AG08395 (cell line): ENCODE measurements around the gene EDIL3.
"Not testable (repeated sequence)": the region's sequence is repeated elsewhere in the genome, so short reads cannot be mapped to it uniquely, and the experiment has no call there.

ENCODE experiments used
- DNase-seq: peaks from one replicate; pipeline ENCODE4 v3.0.0; 2012; ENCODE audit warnings: mixed read lengths, low spot score

Gene EDIL3

GRCh38 chr5:84059672-84060071, 325.0 kb downstream of the EDIL3 start:
- DNase-seq = no peak

- no peak for DNase-seq
These were observed 326.1 kb downstream of the EDIL3 start for GRCh38 chr5:84058561-84058960.

- no peak for DNase-seq
These were observed 327.5 kb downstream of the EDIL3 start for GRCh38 chr5:84057211-84057610.

GRCh38 chr5:84045964-84046363, 338.7 kb downstream of the EDIL3 start:
- no peak for DNase-seq

DNA sequence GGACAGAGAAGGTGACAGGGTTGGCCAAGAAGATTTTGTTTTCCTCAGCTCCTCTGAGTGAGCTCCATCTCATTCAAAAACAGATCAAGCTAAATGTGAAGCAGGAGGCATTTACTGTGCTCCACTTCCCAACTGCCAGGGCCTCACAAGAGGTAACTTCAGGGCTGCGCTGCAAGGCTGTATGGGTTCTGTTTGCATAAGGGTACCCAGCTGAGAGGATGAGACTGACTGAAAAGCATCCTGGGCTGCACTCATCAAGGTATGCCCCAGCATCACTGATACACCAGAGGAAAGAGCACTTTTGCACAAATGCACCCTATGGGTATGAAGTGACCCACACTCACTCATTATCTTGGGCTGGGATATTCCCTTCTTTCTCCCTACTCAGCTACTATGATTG, 347.8 kb downstream of the EDIL3 start:
- no peak for DNase-seq

DNA sequence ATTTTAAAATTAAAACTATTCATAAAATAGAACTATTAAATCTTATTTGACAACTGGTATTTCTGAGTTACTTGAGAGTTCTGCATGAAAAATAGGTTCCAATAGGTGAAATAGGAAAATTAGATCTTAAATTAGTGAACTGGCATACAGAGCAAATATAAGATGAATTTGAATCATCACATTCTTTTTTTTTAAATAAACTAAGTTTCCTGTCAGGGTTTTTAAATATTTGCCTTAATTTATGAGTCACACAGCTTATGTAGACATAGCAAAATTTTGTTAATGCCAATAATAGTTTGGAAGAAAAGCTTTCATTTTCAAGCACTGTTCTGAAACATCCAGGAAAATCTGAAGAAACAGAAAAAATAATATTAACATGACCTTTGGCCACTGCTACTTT, 352.4 kb downstream of the EDIL3 start:
- DNase-seq = no peak

- no peak for DNase-seq
These were observed 356.6 kb downstream of the EDIL3 start for GRCh38 chr5:84028093-84028492.

GRCh38 chr5:84018521-84018920, 366.2 kb downstream of the EDIL3 start:
- DNase-seq = not testable (repeated sequence)

DNA sequence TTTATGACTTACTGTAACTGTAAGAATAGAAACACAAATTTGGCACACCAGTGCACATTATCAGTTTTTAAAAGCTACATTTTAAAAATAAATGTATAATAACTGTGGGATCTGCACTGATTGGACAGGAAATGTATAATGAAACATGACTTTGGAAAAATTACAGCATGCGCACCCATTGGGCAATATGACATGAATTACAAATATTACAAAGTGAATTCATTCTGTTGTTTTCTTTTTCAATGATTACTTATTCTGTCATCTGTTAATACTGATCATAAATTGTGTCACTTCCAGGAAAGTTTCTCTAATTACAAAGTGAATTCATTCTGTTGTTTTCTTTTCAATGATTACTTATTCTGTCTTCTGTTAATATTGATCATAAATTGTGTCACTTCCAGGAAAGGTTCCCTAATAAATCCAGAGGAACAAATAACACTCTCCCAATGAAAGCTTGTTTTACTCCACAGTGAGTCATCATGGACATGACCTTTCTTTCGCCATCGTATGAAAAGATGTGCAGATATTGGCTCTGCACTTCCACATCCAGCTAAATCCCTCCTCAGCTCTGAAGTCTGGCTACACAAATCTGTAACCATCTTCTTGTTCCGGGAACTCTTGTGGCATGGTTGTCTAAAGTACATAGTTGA, 367.0 kb downstream of the EDIL3 start:
- DNase-seq = no peak

DNA sequence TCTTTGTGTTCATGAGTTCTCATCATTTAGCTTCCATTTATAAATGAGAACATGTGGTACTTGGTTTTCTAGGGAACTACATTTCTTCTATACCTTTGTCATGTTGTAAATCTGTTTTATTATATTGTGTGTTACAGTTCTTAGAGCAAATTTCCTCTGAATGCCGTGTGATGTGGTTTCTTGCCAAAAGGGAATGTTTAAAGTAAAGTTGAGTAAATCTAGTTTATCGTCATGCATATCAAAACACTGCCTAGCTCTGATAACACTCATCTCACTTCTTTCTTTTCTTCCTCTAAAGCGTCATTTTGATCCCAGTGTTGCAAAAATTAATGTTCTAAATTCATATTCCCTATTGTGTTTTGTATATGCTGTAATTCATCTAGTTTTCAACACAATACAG, 368.6 kb downstream of the EDIL3 start:
- no peak for DNase-seq

GRCh38 chr5:84014966-84015365, 369.7 kb downstream of the EDIL3 start:
- DNase-seq = no peak

DNA sequence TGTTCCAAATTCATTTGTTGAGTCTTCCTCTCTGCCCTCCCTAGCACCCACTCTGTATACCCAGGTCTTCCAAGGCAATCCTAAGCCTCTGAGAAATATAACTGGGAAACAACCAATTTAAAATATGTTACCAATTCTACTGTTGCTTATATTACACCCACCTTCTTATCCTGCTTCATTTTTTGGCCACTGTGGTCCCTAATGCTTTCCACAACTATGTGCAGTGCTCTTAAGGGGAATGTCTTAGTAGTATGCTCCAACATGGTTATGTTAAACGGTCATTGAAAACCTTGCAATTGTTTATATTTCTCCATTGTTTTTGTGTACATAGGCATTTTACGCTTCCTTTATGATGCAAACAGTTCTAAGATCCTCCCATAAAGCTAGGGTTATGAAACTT, 390.9 kb downstream of the EDIL3 start:
- no peak for DNase-seq

GRCh38 chr5:83991566-83992224, 393.0 kb downstream of the EDIL3 start:
- no peak for DNase-seq

GRCh38 chr5:83988293-83988685, 396.4 kb downstream of the EDIL3 start:
- DNase-seq = no peak

- no peak for DNase-seq
These were observed 397.0 kb downstream of the EDIL3 start for GRCh38 chr5:83987513-83988292.

DNA sequence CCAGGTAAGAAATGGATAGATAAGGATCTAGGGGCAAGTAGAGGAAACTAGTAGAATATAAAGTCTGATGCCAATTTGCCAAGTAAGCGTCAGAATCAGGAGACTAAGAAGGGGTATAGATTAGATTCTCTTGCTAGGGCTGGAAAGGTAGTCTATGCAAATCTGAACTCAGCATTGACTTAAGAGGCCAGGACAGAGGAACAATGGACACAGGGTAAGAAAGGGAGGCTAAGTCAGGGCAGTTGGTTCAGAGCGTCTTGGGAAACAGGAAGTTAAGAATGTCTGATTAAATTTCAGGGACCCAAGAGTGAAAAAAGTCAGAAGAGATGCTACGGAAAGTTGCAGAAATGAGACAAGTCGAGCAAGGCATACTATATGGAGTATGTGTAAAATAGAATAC, 400.8 kb downstream of the EDIL3 start:
- DNase-seq = no peak

- no peak for DNase-seq
These were observed 410.5 kb downstream of the EDIL3 start for GRCh38 chr5:83973925-83974815.

GRCh38 chr5:83972909-83973308, 411.8 kb downstream of the EDIL3 start:
- DNase-seq = no peak

DNA sequence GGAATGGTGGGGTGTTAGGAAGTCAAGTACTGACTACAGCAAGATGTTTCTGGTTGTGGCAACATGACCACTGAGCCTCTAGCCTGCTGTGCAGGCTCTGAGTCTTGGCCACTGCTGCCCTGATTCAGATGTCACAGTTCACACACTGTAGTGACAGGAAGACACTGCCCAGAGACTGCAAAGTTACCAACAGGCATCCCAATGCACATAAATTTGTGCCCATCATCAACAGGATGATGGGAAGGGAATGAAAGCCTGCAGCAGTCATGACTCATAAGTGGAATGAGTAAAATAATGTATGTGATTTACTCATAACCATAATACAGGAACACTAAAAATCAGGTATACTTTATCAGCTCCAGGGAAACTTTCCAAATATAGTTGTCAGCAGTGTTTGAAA, 412.4 kb downstream of the EDIL3 start:
- no peak for DNase-seq

GRCh38 chr5:83967417-83967816, 417.3 kb downstream of the EDIL3 start:
- DNase-seq = no peak

DNA sequence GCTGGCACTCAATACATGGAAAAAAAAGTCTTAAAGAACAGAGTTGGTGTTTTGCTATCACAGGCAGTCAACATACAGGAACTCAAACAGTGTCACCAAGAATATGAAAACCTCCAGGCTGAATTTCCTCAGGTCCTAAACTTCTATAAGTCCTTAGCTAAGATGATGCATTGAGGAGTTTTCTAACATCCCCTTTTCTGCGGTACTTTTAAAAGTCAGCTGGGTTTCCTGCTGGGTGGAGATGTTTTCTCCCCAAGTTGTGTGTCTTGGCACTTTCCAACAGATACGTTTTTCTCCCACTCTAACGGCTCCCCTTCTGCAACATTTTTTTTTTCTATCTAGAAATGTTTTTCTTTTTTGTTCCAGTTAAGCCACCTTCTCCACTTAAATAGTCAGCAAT, 419.2 kb downstream of the EDIL3 start:
- DNase-seq = no peak

DNA sequence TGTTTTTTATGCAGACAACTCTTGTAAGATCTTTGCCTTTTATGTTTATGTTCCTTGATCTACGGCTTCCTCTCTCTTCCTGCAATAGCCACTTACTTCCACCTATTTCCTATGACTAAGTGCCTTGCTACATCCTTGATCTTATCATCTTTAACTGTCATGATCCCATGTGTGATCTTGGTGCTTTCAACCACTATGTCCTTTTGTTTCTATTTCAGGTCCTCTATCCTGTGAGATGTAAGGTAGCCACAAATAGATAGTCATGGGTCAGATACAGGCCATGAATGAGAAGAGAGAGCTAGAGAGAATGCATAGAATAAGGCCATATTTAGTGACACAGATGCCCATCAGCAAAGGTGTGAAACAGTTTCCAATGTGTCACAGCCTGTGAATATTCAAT, 420.4 kb downstream of the EDIL3 start:
- DNase-seq = no peak
